ENCODE results near the gene CRYBG1.

CRYBG1 gene

DNA sequence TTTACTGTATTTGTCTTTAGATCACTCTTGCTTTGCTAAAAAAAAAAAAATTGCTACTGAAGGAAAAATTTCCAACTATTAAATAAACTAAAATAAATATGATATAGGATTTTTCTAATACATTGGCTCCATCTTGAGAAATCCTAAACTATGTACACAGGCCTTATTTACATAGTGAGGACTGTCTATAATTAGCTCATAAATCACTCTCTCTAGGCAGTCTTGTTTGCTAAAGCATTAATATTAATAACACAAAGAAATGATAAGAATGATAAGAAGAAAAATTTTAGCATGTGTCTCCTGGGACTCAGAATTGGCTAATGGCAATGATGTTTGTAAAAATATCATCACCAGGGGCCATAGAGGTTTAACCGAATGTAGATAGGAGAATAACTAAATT lies 13.3 kb upstream of the CRYBG1 start:
- ATAC-seq (replicated peaks; ENCODE audit: extremely low read depth, poor library complexity, severe bottlenecking) (no peak), DNase-seq (ENCODE audit: low spot score in 2 of 2) (no peak)
- H3K9me3 Mint-ChIP-seq = peaks cover 1% of the 10 kb centered on the region

DNA sequence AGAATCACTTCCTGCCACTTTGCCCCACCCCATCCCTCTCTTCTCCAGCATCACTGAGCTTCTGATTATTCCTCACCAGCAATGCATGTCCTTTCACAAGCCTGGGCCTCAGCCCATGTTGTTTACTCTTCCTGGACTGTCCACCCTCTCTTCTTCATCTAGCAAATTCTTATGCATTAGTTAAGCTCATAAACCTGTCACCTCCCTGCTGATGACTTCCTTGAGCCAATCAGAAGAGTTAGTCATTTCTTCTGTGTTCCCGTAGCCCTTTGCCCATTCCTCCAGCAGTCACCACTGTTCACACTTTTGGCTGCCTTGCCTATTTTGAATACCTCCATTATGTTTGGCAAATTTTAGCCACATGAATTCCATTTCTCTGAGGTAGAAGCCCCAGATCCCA lies 4.1 kb upstream of the CRYBG1 start:
- H3K27me3 Mint-ChIP-seq = peaks cover 60% of the 10 kb centered on the region
- H3K4me3 Mint-ChIP-seq = no peak overlapping the region
- peaks cover 5% of the 10 kb centered on the region for H3K4me1 Mint-ChIP-seq
- H3K27ac Mint-ChIP-seq (ENCODE audit: low read depth) = no peak overlapping the region
- H3K36me3 Mint-ChIP-seq (ENCODE audit: insufficient read depth) = peaks cover 2% of the 10 kb centered on the region
- no peak for ATAC-seq (replicated peaks; ENCODE audit: extremely low read depth, poor library complexity, severe bottlenecking)
- DNase-seq (ENCODE audit: low spot score in 2 of 2) = no peak
- H3K9me3 Mint-ChIP-seq = peaks cover 4% of the 10 kb centered on the region

More for the DNA sequence above, 13.3 kb upstream of the CRYBG1 start:
- peaks cover 15% of the 10 kb centered on the region for H3K27me3 Mint-ChIP-seq
- no peaks in the 10 kb centered on the region for H3K4me1 Mint-ChIP-seq
- no peak overlapping the region for H3K4me3 Mint-ChIP-seq
- no peak overlapping the region for H3K27ac Mint-ChIP-seq (ENCODE audit: low read depth)
- no peaks in the 10 kb centered on the region for H3K36me3 Mint-ChIP-seq (ENCODE audit: insufficient read depth)

DNA sequence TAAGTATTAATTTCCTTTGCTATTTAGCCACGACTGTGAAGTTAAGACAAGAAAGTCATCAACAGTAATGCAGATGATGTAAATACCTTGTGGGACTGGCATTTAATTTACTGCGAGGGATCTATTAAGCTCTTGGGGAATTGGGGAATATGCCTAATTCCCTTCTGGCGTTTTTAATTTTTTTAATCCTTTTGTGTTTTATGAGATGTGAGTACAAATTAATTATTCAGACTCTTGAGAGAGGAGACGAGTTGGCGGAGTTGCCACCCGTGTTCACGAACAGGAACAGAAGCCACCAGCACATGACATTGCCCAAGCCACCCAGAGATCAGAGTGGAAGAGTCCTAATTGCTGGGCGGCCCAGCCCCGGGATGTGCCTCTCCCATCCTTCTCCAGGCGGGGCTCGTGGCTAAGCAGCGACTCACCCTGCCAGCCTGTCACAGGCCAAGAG lies 533 bp upstream of the CRYBG1 start:
- Mint-ChIP-seq H3K27ac (ENCODE audit: low read depth) (no peak overlapping the region), H3K4me1 (peaks cover 5% of the 10 kb centered on the region), H3K36me3 (ENCODE audit: insufficient read depth) (peaks cover 2% of the 10 kb centered on the region), H3K27me3 (peaks cover 40% of the 10 kb centered on the region), H3K4me3 (peak overlapping the region; percentile 83), H3K9me3 (no peaks in the 10 kb centered on the region)
- ATAC-seq (replicated peaks; ENCODE audit: extremely low read depth, poor library complexity, severe bottlenecking) (no peak), DNase-seq (ENCODE audit: low spot score in 2 of 2) (no peak)

DNA sequence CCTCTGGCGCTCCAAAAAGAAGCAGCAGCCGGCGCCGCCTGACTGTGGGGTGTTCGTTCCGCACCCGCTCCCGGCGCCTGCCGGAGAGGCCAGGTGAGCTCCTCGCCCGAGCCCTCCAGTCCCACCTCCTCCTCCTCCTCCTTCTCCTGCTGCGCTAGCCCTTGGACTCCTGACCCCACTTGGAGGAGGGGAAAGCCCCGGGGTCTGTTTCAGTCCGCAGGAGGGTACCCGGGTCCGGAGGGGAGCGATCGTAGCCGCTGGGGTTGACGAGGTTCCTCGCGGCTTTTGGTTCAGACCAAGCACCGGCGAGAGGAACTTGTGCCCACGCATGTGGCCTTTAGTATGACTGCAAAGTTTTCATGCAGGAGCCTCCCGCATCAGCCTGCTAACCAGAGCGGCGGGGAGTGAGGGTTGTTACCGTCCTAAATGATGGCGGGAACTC lies 493 bp downstream of the CRYBG1 start:
- DNase-seq (ENCODE audit: low spot score in 2 of 2) = peak in 1 of 2 donors; percentile 16
- ATAC-seq (replicated peaks; ENCODE audit: extremely low read depth, poor library complexity, severe bottlenecking) = peak; percentile 45
- no peak overlapping the region for H3K27ac Mint-ChIP-seq (ENCODE audit: low read depth)
- H3K4me3 Mint-ChIP-seq = peak overlapping the region; percentile 83
- peaks cover 5% of the 10 kb centered on the region for H3K4me1 Mint-ChIP-seq
- peaks cover 30% of the 10 kb centered on the region for H3K27me3 Mint-ChIP-seq
- peaks cover 2% of the 10 kb centered on the region for H3K36me3 Mint-ChIP-seq (ENCODE audit: insufficient read depth)
- no peaks in the 10 kb centered on the region for H3K9me3 Mint-ChIP-seq

DNA sequence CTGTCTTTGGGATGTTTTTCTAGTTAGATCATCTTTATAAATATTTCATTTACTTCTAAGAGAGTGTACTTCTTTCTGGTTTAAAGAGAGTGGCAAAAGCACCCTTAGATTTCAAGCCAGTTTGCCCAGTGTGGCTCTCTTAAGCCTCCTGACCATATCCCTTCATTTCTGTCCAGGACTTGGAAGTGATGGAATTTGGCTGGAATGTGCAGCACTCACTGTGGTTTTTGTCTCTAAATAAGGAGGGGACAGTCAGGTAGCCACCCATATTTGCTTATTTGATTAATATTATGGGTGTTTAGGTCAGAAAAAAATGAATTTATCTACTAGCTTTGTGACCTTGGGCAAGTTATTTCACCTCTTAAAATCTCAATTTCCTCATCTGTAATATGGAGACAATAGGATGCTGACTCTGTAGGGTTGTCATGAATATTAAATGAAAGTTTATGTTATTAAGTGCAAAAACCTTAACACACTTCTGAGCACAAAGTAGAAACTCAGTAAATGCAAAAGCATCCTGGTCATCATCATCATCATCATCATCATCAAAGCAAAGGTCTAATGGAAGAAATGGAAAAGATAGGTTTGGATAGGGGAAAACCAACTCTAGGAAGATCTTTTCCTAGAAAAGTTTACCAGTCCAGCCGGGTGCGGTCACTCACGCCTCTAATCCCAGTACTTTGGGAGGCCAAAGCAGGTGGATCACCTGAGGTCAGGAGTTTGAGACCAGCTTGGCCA lies 3.1 kb downstream of the CRYBG1 start:
- peaks cover 5% of the 10 kb centered on the region for H3K4me1 Mint-ChIP-seq
- ATAC-seq (replicated peaks; ENCODE audit: extremely low read depth, poor library complexity, severe bottlenecking) (no peak), DNase-seq (ENCODE audit: low spot score in 2 of 2) (no peak)
- H3K4me3 Mint-ChIP-seq = no peak overlapping the region
- peaks cover 2% of the 10 kb centered on the region for H3K36me3 Mint-ChIP-seq (ENCODE audit: insufficient read depth)
- peaks cover 24% of the 10 kb centered on the region for H3K27me3 Mint-ChIP-seq
- H3K9me3 Mint-ChIP-seq = no peaks in the 10 kb centered on the region
- H3K27ac Mint-ChIP-seq (ENCODE audit: low read depth) = no peak overlapping the region

DNA sequence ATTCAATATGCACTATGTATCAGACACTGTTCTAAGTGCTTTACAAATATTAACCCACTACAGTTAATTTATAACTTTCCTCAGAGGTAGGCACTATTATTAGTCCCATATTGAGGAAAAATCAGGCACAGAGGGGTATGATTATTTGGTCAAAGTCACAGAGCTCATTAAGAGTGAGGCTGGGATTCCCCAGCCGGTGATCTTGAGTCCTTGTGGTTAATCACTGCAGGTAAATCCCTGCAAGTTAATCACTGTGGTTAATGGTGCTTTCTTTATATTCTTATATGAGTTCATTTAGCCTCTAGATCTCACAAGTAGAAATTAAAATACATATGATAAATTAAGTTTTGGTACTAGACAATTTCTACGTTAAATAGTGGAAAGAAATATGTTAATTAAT lies 9.2 kb downstream of the CRYBG1 start:
- Mint-ChIP-seq H3K9me3 (no peaks in the 10 kb centered on the region), H3K4me3 (no peak overlapping the region), H3K4me1 (no peaks in the 10 kb centered on the region), H3K27me3 (peaks cover 18% of the 10 kb centered on the region), H3K27ac (ENCODE audit: low read depth) (no peak overlapping the region), H3K36me3 (ENCODE audit: insufficient read depth) (no peaks in the 10 kb centered on the region)
- ATAC-seq (replicated peaks; ENCODE audit: extremely low read depth, poor library complexity, severe bottlenecking) (no peak), DNase-seq (ENCODE audit: low spot score in 2 of 2) (no peak)

DNA sequence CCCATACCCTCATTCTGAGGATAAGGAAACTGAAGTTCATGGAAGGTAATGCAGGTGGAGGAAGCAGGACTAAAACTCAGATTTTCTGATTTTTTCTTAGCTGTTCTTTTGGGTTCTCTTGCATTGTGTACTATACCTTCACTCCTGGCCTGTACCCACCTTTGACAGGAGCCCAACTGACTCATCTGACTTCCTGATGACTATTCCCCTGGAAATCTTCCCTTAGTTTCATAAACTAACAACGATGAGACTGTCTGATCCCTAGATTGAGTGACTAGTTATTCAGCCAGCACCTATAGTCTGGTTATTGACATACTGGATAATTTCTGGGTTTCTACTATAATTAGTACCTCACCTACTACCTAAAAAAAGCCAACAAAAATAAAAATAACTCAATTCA lies 10.1 kb downstream of the CRYBG1 start:
- H3K36me3 Mint-ChIP-seq (ENCODE audit: insufficient read depth) = no peaks in the 10 kb centered on the region
- H3K9me3 Mint-ChIP-seq = no peaks in the 10 kb centered on the region
- H3K4me1 Mint-ChIP-seq = no peaks in the 10 kb centered on the region
- ATAC-seq (replicated peaks; ENCODE audit: extremely low read depth, poor library complexity, severe bottlenecking) (no peak), DNase-seq (ENCODE audit: low spot score in 2 of 2) (no peak)
- peaks cover 27% of the 10 kb centered on the region for H3K27me3 Mint-ChIP-seq
- no peak overlapping the region for H3K27ac Mint-ChIP-seq (ENCODE audit: low read depth)
- H3K4me3 Mint-ChIP-seq = no peak overlapping the region

DNA sequence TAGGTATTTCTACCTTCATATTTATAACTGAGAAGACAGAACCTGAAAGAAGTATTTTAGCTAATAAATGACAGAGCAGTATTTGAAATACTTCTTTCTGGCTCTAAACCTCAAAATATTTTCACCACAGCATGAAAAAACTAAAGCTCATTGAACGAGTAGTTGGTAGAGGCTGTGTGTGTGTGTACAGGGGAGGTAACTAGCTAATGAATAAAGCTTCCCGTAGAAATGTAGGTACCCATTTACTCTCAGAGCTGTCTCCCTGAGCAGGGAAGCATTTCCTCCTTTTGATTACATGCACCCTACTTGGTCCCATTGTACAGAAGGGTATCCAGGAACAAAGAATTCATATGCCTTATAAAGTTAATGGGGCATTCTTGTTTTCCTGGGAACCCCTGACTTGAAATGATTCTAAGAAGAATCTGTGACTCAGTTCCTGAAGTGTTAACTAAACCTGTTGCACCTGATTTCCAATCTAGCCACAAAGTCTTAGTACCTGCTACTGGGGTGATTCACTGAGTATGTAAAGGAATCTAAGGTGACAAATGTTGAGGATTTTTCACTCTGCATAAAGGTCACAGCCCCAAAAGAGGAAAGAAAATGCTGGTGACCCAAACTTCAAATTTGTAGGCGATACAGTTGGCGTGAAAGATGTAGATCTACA lies 12.5 kb downstream of the CRYBG1 start:
- H3K27ac Mint-ChIP-seq (ENCODE audit: low read depth) = no peak overlapping the region

DNA sequence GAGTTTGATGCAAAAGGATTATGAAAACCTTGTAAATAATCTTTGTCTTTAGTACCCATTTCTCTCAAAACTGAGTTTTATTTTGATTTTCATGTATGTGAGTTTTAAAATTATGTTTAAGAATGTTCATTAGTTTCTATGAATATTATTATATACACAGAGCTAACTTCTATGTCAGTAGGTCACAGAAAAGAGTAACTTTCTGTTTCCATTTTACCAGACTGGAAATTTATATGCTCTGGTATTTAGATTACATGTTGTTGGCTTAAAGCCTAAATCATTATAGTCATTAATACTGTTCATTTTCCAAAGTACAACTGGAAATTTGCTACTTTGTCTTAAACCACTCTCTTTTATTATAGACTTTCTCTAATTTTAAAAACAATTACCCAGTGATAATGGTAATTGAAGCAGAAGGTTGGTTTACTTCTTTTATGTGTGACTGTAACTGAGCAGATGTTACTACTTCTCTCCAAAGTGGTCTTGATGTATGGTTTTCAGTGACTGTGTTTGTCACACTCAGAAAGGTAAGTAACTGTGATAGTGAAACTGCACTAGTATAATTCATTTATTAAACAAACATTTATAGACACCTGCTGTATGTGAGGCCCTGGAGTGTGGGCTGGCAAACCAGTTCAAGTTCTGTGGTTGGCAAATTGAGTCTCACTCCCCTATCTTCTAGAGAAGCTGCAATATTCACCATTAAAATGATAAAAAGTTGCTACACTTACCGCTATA lies 13.2 kb downstream of the CRYBG1 start:
- Mint-ChIP-seq H3K4me1 (no peaks in the 10 kb centered on the region), H3K27me3 (peaks cover 20% of the 10 kb centered on the region), H3K27ac (ENCODE audit: low read depth) (no peak overlapping the region), H3K36me3 (ENCODE audit: insufficient read depth) (no peaks in the 10 kb centered on the region), H3K4me3 (no peak overlapping the region), H3K9me3 (no peaks in the 10 kb centered on the region)
- DNase-seq (ENCODE audit: low spot score in 2 of 2) (no peak), ATAC-seq (replicated peaks; ENCODE audit: extremely low read depth, poor library complexity, severe bottlenecking) (no peak)

More for the DNA sequence above, 12.5 kb downstream of the CRYBG1 start:
- H3K9me3 Mint-ChIP-seq = no peaks in the 10 kb centered on the region
- H3K27me3 Mint-ChIP-seq = peaks cover 16% of the 10 kb centered on the region
- H3K4me1 Mint-ChIP-seq = no peaks in the 10 kb centered on the region
- H3K36me3 Mint-ChIP-seq (ENCODE audit: insufficient read depth) = no peaks in the 10 kb centered on the region
- DNase-seq (ENCODE audit: low spot score in 2 of 2) (no peak), ATAC-seq (replicated peaks; ENCODE audit: extremely low read depth, poor library complexity, severe bottlenecking) (no peak)
- no peak overlapping the region for H3K4me3 Mint-ChIP-seq

DNA sequence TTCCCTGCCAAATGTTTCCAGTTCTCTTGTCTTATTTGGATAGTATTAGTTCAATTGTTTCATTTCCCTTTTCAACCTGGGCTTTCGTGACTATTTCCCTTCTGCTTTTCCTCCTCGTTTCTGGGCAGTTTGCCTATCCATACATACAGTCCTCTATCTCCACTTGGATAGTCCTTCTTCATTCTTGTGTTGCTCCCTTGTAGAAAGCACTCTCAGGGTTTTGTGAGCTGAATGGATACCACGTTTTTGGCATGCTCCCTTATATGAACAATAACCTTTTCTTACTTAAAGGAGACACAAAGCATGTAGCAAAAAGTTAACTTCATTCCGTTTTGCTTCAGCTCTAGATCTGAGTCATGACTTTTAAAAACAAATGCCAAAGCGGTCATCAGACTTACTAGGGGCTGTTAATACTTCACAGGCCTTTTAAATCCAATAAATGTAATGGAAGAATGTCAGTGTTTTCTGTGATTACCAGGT lies 16.6 kb downstream of the CRYBG1 start:
- Mint-ChIP-seq H3K27ac (ENCODE audit: low read depth) (no peak overlapping the region), H3K4me3 (no peak overlapping the region), H3K27me3 (peaks cover 25% of the 10 kb centered on the region), H3K9me3 (no peaks in the 10 kb centered on the region), H3K36me3 (ENCODE audit: insufficient read depth) (no peaks in the 10 kb centered on the region), H3K4me1 (no peaks in the 10 kb centered on the region)
- ATAC-seq (replicated peaks; ENCODE audit: extremely low read depth, poor library complexity, severe bottlenecking) (no peak), DNase-seq (ENCODE audit: low spot score in 2 of 2) (no peak)

DNA sequence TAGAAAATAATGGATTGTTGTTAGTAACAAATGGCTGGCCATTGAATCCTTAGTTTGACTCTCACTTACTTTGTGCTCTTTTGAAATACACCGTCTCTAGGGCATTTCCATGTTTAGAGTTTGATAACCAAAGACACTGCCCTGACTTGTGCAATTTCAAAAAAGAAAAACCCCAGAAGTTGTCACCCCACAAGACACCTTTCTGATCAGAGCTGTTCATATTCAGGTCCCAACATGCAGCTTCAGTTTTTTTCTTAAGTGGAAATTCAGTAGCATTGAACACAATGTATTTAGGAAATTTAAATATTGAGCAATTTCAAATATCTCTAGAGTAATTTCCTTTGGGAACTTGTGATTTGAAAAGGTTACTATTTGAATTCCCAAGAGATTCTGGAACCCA lies 19.4 kb downstream of the CRYBG1 start:
- no peak for ATAC-seq (replicated peaks; ENCODE audit: extremely low read depth, poor library complexity, severe bottlenecking)

DNA sequence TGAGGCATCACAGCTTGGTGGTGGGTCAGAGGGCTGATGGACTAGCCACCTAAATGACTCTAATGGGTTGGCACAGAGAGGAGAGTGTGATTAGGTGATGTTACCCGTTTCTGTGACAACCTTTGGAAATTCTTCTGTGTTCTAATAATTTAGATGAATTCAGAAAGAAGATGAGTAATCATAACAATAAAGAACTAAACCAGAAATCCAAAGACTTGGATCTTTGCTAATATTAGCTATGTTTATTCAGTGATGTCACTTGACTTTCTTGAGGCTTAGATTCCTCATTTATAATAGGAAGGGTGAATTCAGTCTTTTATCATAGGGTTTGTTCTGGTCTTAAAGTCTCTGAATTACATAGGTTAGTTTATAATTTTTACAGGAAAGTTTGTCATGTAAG lies 19.9 kb downstream of the CRYBG1 start:
- ATAC-seq (replicated peaks; ENCODE audit: extremely low read depth, poor library complexity, severe bottlenecking) = no peak
- Mint-ChIP-seq H3K4me1 (no peaks in the 10 kb centered on the region), H3K4me3 (no peak overlapping the region), H3K36me3 (ENCODE audit: insufficient read depth) (no peaks in the 10 kb centered on the region), H3K27ac (ENCODE audit: low read depth) (no peak overlapping the region), H3K9me3 (no peaks in the 10 kb centered on the region), H3K27me3 (peaks cover 17% of the 10 kb centered on the region)
- no peak for DNase-seq (ENCODE audit: low spot score in 2 of 2)

More for the DNA sequence above, 19.4 kb downstream of the CRYBG1 start:
- no peak for DNase-seq (ENCODE audit: low spot score in 2 of 2)
- Mint-ChIP-seq H3K9me3 (no peaks in the 10 kb centered on the region), H3K27ac (ENCODE audit: low read depth) (no peak overlapping the region), H3K36me3 (ENCODE audit: insufficient read depth) (no peaks in the 10 kb centered on the region), H3K4me3 (no peak overlapping the region), H3K4me1 (no peaks in the 10 kb centered on the region), H3K27me3 (peaks cover 22% of the 10 kb centered on the region)

Data from central memory CD8-positive, alpha-beta T cell (primary cell).